HG02943 (cell line): ENCODE results near the gene UFD1.

Experiments
- ATAC-seq: cut with Tn5 transposase; IDR thresholded peaks from one replicate; pipeline ENCODE4 v1.9.1; 2021; ENCODE audit warnings: mild to moderate bottlenecking, low read depth, moderate library complexity; ENCODE audit not compliant: unreplicated experiment

The UFD1 gene

GRCh38 chr22:19402642-19403191 lies 76.3 kb downstream of the UFD1 start:
- no peak for ATAC-seq

GRCh38 chr22:19401483-19401882 lies 77.5 kb downstream of the UFD1 start:
- ATAC-seq: no peak

DNA sequence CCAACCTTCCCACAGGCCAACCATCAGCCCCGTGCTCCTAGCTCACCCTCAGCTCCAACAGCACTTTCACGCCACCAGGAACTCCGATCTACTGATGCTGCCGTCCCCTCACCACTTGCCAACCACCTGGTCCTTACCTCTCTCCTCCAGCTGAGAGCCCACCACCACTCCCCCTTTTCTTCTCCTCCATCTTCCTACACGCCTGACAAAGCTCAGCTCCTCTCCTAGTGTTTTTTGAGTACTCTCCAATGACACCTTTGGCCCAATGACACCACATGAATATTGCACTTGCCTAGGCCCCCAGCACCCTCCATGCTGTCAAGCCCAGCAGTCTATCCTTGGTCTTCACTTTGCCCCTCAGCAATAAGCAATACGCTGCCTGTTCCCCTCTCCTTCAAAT lies 78.1 kb downstream of the UFD1 start:
- no peak for ATAC-seq
